GM21619 (cell line): ENCODE results near the gene NCLN.
"Not testable (repeated sequence)": the region's sequence is repeated elsewhere in the genome, so short reads cannot be mapped to it uniquely, and the experiment has no call there.

Experiments
- ATAC-seq: cut with Tn5 transposase; IDR thresholded peaks from one replicate; pipeline ENCODE4 v1.9.1; 2021; ENCODE audit not compliant: unreplicated experiment

Gene NCLN

GRCh38 chr19:3154447-3154846 is 31.3 kb upstream of the NCLN start:
- not testable (repeated sequence) for ATAC-seq

- peak; percentile 80 for ATAC-seq
These were observed 30.6 kb upstream of the NCLN start for GRCh38 chr19:3154957-3155736.

DNA sequence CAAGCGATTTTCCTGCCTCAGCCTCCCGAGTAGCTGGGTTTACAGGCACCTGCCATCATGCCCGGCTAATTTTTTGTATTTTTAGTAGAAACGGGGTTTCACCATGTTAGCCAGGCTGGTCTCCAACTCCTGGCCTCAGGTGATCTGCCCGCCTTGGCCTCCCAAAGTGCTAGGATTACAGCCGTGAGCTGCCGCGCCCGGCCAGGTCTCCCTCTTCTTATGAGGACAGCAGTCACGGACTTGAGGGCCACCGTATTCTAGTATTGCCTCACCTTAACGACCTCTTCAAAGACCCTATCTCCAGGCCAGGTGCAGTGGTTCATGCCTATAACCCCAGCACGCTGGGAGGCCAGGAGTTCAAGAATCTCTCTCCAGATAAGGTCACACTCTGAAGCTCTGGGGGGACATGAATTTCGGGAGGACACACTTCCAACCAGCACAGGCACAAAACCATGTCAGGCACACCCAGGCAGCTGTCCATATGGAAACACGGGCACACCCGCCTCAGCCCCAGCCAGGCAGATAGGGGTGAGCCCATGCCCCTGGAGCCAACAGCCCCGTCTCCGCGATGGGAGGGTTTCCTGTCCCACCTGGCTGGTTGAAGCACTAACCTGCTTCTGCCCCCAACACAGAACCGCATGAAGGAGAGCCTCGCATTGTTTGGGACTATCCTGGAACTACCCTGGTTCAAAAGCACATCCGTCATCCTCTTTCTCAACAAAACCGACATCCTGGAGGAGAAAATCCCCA is 28.5 kb upstream of the NCLN start:
- ATAC-seq, result no peak

- no peak for ATAC-seq
These were observed 26.2 kb upstream of the NCLN start for GRCh38 chr19:3159565-3159964.

GRCh38 chr19:3160219-3160618 is 25.5 kb upstream of the NCLN start:
- no peak for ATAC-seq

GRCh38 chr19:3161453-3161852 is 24.3 kb upstream of the NCLN start:
- ATAC-seq, result no peak

DNA sequence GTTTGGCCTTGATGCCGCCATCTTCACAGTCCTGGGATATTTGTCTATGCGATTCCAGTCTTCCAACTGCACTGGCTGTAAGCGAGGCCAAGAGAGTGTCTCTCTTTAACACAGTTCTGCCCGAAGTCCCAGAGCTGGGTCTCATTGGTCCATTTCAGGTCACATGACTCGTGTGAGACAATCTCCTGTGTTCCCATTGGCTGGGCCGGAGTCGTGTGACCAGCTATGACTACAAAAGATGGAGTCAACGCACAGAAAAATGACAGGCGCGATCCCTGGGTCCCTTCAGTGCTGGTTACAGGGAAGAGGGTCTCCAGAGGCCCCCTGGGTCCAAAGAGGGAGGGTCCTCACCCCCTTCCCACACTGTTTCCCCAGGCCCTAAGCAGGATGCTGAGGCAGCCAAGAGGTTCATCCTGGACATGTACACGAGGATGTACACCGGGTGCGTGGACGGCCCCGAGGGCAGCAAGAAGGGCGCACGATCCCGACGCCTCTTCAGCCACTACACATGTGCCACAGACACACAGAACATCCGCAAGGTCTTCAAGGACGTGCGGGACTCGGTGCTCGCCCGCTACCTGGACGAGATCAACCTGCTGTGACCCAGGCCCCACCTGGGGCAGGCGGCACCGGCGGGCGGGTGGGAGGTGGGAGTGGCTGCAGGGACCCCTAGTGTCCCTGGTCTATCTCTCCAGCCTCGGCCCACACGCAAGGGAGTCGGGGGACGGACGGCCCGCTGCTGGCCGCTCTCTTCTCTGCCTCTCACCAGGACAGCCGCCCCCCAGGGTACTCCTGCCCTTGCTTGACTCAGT is 23.1 kb upstream of the NCLN start:
- no peak for ATAC-seq

DNA sequence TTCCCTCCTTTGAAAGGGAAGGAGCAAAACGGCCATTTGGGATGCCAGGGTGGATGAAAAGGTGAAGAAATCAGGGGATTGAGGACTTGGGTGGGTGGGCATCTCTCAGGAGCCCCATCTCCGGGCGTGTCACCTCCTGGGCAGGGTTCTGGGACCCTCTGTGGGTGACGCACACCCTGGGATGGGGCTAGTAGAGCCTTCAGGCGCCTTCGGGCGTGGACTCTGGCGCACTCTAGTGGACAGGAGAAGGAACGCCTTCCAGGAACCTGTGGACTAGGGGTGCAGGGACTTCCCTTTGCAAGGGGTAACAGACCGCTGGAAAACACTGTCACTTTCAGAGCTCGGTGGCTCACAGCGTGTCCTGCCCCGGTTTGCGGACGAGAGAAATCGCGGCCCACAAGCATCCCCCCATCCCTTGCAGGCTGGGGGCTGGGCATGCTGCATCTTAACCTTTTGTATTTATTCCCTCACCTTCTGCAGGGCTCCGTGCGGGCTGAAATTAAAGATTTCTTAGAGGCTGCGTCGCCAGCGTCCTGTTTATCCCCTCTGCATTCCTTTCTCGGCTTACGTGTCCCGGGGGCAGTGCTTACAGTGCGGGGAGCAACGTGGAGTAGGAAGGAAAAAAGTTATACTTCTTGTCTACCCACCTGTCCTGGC is 22.4 kb upstream of the NCLN start:
- no peak for ATAC-seq

- no peak for ATAC-seq
These were observed 21.8 kb upstream of the NCLN start for GRCh38 chr19:3163943-3164342.

GRCh38 chr19:3167533-3168272 is 18.0 kb upstream of the NCLN start:
- ATAC-seq, result no peak

GRCh38 chr19:3171894-3172672 is 13.6 kb upstream of the NCLN start:
- ATAC-seq, result no peak

- ATAC-seq, result not testable (repeated sequence)
These were observed 13.1 kb upstream of the NCLN start for GRCh38 chr19:3172673-3173000.

DNA sequence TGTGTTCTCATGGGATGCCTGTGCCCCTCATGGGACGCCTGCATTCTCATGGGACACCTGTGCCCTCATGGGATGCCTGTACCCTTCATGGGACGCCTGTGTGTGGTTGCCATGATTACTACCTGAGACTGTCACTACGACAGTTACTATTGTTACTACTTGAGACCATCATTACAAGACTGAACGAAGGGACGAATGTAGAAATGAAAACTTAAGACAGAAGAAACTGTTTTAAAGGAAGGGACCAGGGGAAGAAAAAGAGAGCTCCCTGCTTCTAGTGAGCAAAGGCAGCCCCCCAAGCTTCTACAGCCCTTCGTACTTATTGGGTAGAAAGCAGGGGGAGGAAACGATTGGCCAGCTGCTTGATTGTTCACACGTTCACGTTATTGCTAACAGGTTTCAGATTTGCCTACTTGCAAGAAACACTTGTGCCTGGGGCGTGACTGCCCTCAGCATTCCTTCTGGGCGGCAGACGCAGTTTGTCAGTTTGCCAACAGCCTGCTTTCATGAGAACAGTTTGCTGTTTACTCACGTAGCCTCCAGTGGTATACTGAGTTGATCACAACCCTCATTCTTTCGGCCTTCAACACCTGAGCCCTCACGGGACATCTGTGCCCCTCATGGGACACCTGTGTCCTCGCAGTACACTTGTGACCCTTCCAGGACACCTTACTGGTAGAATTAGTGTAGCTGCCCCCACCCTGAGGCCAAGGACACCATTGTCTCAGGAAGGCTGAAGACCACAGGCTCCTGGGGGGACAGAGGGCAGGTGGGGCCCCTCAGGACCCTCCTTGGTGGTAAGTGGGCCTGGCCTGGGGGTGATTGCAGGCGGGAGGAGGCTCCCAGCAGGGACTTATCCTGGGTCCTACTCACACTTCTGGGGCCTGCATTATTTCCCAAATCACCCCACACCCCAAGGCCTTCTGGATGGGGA is 9.7 kb upstream of the NCLN start:
- ATAC-seq, result no peak

DNA sequence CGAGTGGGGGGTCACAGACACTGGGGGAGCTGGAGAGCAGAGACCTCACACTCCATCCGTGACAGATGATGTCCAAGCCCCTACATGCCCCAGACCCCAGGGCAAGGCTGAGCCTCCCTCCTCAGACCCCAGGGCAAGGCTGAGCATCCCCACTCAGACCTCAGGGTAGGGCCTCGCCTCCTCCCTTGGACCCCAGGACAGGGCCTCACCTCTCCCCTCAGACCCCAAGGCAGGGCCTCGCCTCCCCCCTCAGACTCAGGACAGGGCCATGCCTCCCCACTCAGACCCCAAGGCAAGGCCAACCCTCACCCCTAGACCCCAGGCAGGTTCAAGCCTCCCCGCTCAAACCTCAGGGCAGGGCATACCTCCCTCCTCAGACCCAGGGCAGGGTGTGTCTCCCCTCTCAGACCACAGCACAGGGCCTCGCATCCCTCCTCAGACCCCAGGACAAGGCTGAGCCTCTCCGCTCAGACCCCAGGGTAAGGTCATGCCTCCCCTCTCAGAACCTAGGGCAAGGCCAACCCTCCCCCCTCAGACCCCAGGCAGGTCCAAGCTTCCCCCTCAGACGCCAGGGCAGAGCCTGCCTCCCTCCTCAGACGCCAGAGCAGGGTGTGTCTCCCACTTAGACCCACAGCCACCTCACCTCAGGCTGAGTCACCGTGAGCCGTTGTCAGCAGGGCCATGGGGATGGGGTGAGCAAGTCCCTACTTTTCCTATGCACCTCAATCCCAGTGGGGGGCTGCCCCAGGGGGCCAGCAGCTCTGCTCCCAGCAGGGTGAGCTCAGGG is 8.8 kb upstream of the NCLN start:
- no peak for ATAC-seq

DNA sequence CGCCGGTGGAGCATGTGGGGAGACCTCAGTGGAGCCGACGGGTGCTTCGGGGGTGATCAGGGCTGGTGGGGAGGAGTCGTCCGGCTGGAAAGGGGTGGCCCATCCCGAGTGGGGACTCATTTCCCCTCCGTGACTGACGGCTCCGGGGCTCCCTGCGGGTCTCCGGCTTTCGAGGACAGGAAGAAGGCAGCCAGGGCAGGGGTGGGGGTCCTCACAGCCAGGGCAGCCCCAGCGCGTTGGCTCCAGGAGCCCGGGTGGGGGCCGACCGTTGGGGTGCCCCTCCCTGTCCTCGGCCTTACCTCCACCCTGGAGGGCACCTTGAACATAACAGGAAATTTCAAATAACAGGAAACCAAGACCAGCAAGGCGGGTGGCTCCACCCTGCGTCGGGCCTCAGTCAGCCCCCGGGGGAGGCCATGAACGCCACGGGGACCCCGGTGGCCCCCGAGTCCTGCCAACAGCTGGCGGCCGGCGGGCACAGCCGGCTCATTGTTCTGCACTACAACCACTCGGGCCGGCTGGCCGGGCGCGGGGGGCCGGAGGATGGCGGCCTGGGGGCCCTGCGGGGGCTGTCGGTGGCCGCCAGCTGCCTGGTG is 7.3 kb upstream of the NCLN start, which contains the start of gene S1PR4:
Gene S1PR4 (plus strand): TSS at position 393 of the 596 bp plus-strand sequence. CDS start 24 bp downstream, at position 417.
- ATAC-seq, result no peak

DNA sequence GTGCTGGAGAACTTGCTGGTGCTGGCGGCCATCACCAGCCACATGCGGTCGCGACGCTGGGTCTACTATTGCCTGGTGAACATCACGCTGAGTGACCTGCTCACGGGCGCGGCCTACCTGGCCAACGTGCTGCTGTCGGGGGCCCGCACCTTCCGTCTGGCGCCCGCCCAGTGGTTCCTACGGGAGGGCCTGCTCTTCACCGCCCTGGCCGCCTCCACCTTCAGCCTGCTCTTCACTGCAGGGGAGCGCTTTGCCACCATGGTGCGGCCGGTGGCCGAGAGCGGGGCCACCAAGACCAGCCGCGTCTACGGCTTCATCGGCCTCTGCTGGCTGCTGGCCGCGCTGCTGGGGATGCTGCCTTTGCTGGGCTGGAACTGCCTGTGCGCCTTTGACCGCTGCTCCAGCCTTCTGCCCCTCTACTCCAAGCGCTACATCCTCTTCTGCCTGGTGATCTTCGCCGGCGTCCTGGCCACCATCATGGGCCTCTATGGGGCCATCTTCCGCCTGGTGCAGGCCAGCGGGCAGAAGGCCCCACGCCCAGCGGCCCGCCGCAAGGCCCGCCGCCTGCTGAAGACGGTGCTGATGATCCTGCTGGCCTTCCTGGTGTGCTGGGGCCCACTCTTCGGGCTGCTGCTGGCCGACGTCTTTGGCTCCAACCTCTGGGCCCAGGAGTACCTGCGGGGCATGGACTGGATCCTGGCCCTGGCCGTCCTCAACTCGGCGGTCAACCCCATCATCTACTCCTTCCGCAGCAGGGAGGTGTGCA is 6.6 kb upstream of the NCLN start:
- no peak for ATAC-seq
